GM12873 (cell line): ENCODE data around the gene HLA-DPB1.

Source experiments
- CTCF ChIP-seq: IDR thresholded peaks from 2 replicates; pipeline ENCODE4 v1.5.1; 2012; ENCODE audit warnings: low read depth, mild to moderate bottlenecking, moderate library complexity, low read length, control low read depth; ENCODE audit not compliant: insufficient read depth; ENCODE audit errors: missing control alignments

Gene HLA-DPB1

DNA sequence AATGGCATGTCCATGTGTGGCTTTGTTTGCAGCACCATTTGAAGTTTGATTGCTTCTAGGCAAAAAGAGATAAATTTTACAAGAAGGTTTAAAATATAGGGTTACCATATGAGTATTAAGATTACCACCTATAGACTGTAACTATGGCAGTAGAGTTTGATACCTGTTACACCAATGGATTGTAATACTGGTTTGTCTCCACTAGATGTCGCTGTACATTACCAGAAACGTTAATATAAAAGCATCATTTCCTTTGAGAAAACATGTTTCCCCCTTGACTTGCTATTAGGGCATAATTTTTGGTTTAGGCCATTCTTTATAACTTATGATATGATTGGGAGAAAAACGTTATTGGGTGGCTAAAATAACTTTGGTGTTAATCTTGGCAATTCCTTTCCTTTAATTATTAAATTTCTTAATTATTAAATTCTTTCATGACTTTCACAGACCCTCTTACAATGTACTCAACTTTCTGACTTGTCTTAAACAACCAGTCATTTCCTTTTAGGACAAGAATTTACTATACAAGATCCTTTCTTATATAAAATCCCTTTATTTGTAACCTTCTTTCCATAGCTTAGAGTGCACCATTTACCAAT lies 42.8 kb downstream of the HLA-DPB1 start:
- TF ChIP-seq CTCF: peak; percentile 67

DNA sequence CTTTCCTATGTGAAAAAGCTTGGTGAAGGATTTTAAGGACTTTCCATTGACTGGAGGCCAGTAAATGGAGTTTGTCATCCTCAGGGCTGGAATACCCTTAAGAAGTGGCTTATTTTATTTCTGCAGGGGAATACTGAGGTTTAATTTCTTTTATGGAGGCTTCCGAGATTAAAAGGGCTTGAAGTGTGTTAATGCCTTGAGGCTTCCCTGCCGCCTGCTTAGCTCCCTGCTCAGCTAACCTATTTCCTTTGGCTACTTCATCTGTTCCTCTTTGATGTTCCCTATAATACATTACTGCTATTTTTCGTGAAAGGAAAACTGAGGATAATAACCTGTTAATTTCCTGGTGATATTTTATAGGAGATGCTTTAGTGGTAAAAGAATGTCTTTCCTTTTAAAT lies 44.2 kb downstream of the HLA-DPB1 start:
- no peak for TF ChIP-seq CTCF

GRCh38 chr6:33123181-33123580 lies 47.4 kb downstream of the HLA-DPB1 start:
- no peak for TF ChIP-seq CTCF

DNA sequence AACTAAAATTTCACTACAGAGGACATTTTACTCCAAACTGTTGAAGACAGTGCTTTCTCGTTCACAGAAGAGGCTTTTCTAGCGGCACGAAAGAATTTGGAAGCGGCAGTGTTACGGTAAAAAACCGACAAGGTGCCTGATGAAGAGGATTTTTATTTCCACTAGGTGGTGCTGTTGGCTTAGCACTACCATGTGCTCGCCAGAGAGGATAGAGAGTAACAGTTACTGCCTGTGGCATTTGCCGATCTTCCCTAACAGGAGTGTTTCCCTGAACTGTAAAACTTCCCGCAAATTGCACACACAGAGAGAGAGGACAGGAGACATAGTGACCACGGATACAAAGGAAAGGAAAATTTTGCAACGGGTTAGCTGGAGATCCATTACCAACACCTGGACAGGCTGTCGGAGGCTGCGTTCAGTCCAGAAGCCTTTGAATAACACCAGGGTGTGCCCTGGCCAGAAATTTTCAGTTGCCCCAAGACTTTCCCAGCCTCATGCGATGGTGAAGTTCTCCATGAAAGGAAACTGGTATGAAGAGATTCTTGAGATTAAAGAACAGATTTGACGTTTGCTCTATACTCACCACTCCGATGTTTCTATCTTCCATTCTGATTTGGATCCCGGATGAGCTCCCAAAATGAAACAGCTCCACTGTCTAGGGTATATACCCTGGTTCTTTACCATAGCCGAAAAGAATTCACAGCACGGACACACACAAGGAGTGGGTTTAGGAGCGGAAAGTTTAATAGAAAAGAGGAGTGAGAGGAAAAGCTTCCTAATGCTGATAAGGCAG lies 48.1 kb downstream of the HLA-DPB1 start:
- peak; percentile 69 for TF ChIP-seq CTCF

GRCh38 chr6:33124525-33124901 lies 48.7 kb downstream of the HLA-DPB1 start:
- TF ChIP-seq CTCF: no peak

DNA sequence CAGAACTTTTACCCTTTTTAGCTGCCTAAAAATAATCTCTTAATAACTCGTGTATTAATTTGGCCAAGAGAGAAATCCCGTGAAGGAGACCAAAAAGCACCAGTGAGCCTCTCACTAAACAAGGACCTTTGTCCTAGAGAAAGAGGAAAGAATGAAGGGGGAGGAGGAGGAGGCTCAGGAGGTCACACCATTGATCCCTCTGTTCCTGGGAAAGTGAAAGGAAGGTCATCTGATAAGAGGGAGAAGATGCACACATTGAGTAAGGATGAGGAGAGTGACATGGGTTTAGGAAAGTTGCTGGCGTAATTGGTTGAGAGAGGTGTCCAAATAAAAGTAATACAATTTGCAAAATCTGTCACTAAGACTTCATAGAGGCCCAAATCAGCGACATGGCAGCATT lies 49.2 kb downstream of the HLA-DPB1 start:
- TF ChIP-seq CTCF: no peak

GRCh38 chr6:33126101-33126714 lies 50.4 kb downstream of the HLA-DPB1 start:
- peak; percentile 80 for TF ChIP-seq CTCF
